ENCODE data around the gene AFF4. TPM values are rescaled to one million over a fixed set of nuclear protein-coding genes. Genes with fewer than 3 reads are reported as not detected.

AFF4 gene
- total and polyA plus RNA-seq, 2 experiments from 2014 or later: 31.3 to 46.3 TPM

DNA sequence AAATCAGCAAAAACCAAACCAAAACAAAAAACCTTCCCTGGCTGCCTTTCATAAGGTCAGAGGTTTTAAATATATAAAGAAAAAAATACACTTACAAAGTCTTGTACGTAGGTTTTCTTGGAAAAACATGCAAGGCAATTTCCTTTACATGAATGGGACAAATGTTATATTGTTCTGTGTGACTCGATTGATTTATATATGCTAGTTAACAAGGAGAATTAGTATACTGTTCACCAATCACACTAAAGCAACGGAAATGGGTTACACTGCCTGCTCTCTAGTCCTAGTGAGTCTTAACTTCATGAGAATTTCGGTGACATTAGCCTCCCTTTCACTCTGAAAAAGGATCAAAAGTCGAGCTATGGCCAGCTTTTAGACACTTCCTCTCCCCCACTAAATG lies 102.7 kb downstream of the AFF4 start:
- Mint-ChIP-seq H3K9me3 (no peaks in the 10 kb centered on the region), H3K4me1 (peaks cover 12% of the 10 kb centered on the region), H3K36me3 (ENCODE audit: low read depth) (no peaks in the 10 kb centered on the region), H3K4me3 (no peak overlapping the region), H3K27ac (no peak overlapping the region), H3K27me3 (ENCODE audit: insufficient read depth, low read depth, poor library complexity) (peaks cover 1% of the 10 kb centered on the region)
- no peaks in the 10 kb centered on the region for H3K79me2 ChIP-seq (replicated peaks; ENCODE audit: insufficient read depth)
- peaks cover 11% of the 10 kb centered on the region for H3K4me1 ChIP-seq (ENCODE audit: insufficient read depth)
- no peak overlapping the region for H3K27ac ChIP-seq (ENCODE audit: low read depth)
- no peaks in the 10 kb centered on the region for H3K9me2 ChIP-seq (ENCODE audit: insufficient read depth)
- H3K4me2 ChIP-seq: no peak overlapping the region
- H3K27me3 ChIP-seq (ENCODE audit: insufficient read depth): no peaks in the 10 kb centered on the region
- TF ChIP-seq EZH2phosphoT487 (IDR thresholded peaks at IDR 0.05; ENCODE audit: unreplicated experiment): no peak
- no peak for TF ChIP-seq NANOG (IDR thresholded peaks at IDR 0.05; ENCODE audit: borderline replicate concordance)
- TF ChIP-seq ZNF114 (CRISPR knock-in tag; IDR thresholded peaks at IDR 0.05): no peak
- no peak for TF ChIP-seq ZNF331 (CRISPR knock-in tag; IDR thresholded peaks at IDR 0.05; ENCODE audit: low read depth)
- TF ChIP-seq, protein P1, sequence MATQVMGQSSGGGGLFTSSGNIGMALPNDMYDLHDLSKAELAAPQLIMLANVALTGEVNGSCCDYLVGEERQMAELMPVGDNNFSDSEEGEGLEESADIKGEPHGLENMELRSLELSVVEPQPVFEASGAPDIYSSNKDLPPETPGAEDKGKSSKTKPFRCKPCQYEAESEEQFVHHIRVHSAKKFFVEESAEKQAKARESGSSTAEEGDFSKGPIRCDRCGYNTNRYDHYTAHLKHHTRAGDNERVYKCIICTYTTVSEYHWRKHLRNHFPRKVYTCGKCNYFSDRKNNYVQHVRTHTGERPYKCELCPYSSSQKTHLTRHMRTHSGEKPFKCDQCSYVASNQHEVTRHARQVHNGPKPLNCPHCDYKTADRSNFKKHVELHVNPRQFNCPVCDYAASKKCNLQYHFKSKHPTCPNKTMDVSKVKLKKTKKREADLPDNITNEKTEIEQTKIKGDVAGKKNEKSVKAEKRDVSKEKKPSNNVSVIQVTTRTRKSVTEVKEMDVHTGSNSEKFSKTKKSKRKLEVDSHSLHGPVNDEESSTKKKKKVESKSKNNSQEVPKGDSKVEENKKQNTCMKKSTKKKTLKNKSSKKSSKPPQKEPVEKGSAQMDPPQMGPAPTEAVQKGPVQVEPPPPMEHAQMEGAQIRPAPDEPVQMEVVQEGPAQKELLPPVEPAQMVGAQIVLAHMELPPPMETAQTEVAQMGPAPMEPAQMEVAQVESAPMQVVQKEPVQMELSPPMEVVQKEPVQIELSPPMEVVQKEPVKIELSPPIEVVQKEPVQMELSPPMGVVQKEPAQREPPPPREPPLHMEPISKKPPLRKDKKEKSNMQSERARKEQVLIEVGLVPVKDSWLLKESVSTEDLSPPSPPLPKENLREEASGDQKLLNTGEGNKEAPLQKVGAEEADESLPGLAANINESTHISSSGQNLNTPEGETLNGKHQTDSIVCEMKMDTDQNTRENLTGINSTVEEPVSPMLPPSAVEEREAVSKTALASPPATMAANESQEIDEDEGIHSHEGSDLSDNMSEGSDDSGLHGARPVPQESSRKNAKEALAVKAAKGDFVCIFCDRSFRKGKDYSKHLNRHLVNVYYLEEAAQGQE (IDR thresholded peaks at IDR 0.05; ENCODE audit: unreplicated experiment): no peak
- no peak for TF ChIP-seq POLR2AphosphoS5 (IDR thresholded peaks at IDR 0.05; ENCODE audit: low read depth)
- no peak for TF ChIP-seq JUNB (IDR thresholded peaks at IDR 0.05; ENCODE audit: unreplicated experiment)
- TF ChIP-seq STAT1 (IDR thresholded peaks at IDR 0.05; ENCODE audit: unreplicated experiment): no peak
- TF ChIP-seq, protein P2, sequence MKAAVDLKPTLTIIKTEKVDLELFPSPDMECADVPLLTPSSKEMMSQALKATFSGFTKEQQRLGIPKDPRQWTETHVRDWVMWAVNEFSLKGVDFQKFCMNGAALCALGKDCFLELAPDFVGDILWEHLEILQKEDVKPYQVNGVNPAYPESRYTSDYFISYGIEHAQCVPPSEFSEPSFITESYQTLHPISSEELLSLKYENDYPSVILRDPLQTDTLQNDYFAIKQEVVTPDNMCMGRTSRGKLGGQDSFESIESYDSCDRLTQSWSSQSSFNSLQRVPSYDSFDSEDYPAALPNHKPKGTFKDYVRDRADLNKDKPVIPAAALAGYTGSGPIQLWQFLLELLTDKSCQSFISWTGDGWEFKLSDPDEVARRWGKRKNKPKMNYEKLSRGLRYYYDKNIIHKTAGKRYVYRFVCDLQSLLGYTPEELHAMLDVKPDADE (IDR thresholded peaks at IDR 0.05): no peak
- no peak for TF ChIP-seq CREB1 (CRISPR knock-in tag; IDR thresholded peaks at IDR 0.05; ENCODE audit: low read depth)
- TF ChIP-seq EZH2 (IDR thresholded peaks at IDR 0.05; ENCODE audit: low read depth, unreplicated experiment): no peak
- DNase-seq (ENCODE audit: low spot score): no peak
- H3K36me3 ChIP-seq (ENCODE audit: insufficient read depth): no peaks in the 10 kb centered on the region
- H3K4me3 ChIP-seq: no peak overlapping the region
- H4K20me1 ChIP-seq (replicated peaks; ENCODE audit: insufficient read depth): no peaks in the 10 kb centered on the region
- H2AFZ ChIP-seq: no peak overlapping the region
- ATAC-seq: no peak
- peaks cover 6% of the 10 kb centered on the region; the same call in 1 of the 2 replicates for H3F3A ChIP-seq (replicated peaks; ENCODE audit: low read depth)

DNA sequence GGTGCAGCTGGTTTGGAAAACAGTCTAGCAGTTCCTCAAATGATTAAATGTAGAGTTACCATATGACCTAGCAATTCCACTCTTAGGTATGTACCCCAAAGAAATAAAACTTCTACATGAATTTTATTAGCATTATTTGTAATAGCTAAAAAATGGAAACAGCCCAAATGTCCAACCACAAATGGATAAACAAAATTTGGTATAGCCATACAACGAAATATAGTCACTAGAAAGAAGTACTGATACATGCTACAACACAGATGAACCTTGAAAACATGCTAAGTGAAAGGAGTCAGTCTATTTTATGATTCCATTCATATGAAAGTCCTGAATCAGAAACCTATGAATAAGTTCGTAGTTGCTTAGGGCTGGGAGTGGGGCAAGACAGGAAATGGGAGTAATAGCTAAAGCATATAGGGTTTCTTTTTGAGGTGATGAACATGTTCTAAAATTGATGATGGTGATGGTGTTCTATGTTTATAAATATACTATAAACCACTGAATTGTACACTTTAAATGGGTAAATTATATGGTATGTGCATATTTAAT lies 103.5 kb downstream of the AFF4 start:
- Histone ChIP-seq H3K4me3 (no peak overlapping the region), H3K27me3 (ENCODE audit: insufficient read depth) (no peaks in the 10 kb centered on the region), H3K4me1 (ENCODE audit: insufficient read depth) (peaks cover 5% of the 10 kb centered on the region), H4K20me1 (replicated peaks; ENCODE audit: insufficient read depth) (no peaks in the 10 kb centered on the region), H3F3A (replicated peaks; ENCODE audit: low read depth) (no peaks in the 10 kb centered on the region), H3K79me2 (replicated peaks; ENCODE audit: insufficient read depth) (no peaks in the 10 kb centered on the region), H3K27ac (ENCODE audit: low read depth) (no peak overlapping the region), H3K4me2 (no peak overlapping the region), H3K36me3 (ENCODE audit: insufficient read depth) (no peaks in the 10 kb centered on the region), H3K9me2 (ENCODE audit: insufficient read depth) (no peaks in the 10 kb centered on the region), H2AFZ (no peak overlapping the region)
- DNase-seq (ENCODE audit: low spot score) (no peak), ATAC-seq (no peak)
- Mint-ChIP-seq H3K4me3 (no peak overlapping the region), H3K27me3 (ENCODE audit: insufficient read depth, low read depth, poor library complexity) (peaks cover 1% of the 10 kb centered on the region), H3K9me3 (no peaks in the 10 kb centered on the region), H3K27ac (no peak overlapping the region), H3K4me1 (peaks cover 6% of the 10 kb centered on the region; the same call in 2 of the 3 replicates), H3K36me3 (ENCODE audit: low read depth) (no peaks in the 10 kb centered on the region)
- TF ChIP-seq JUNB (IDR thresholded peaks at IDR 0.05; ENCODE audit: unreplicated experiment): no peak
- TF ChIP-seq POLR2AphosphoS5 (IDR thresholded peaks at IDR 0.05; ENCODE audit: low read depth): no peak
- TF ChIP-seq EZH2 (IDR thresholded peaks at IDR 0.05; ENCODE audit: low read depth, unreplicated experiment): no peak
- no peak for TF ChIP-seq ZNF331 (CRISPR knock-in tag; IDR thresholded peaks at IDR 0.05; ENCODE audit: low read depth)
- TF ChIP-seq EZH2phosphoT487 (IDR thresholded peaks at IDR 0.05; ENCODE audit: unreplicated experiment): no peak
- no peak for TF ChIP-seq CREB1 (CRISPR knock-in tag; IDR thresholded peaks at IDR 0.05; ENCODE audit: low read depth)
- TF ChIP-seq NANOG (IDR thresholded peaks at IDR 0.05; ENCODE audit: borderline replicate concordance): no peak
- TF ChIP-seq, protein P3, sequence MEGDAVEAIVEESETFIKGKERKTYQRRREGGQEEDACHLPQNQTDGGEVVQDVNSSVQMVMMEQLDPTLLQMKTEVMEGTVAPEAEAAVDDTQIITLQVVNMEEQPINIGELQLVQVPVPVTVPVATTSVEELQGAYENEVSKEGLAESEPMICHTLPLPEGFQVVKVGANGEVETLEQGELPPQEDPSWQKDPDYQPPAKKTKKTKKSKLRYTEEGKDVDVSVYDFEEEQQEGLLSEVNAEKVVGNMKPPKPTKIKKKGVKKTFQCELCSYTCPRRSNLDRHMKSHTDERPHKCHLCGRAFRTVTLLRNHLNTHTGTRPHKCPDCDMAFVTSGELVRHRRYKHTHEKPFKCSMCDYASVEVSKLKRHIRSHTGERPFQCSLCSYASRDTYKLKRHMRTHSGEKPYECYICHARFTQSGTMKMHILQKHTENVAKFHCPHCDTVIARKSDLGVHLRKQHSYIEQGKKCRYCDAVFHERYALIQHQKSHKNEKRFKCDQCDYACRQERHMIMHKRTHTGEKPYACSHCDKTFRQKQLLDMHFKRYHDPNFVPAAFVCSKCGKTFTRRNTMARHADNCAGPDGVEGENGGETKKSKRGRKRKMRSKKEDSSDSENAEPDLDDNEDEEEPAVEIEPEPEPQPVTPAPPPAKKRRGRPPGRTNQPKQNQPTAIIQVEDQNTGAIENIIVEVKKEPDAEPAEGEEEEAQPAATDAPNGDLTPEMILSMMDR (conservative IDR thresholded peaks at IDR 0.05; ENCODE audit: low read depth in 2 of 2): no peak
- TF ChIP-seq STAT1 (IDR thresholded peaks at IDR 0.05; ENCODE audit: unreplicated experiment): no peak

All from GM23338 (cell line).